ENCODE data around the gene STK35.

STK35 gene

DNA sequence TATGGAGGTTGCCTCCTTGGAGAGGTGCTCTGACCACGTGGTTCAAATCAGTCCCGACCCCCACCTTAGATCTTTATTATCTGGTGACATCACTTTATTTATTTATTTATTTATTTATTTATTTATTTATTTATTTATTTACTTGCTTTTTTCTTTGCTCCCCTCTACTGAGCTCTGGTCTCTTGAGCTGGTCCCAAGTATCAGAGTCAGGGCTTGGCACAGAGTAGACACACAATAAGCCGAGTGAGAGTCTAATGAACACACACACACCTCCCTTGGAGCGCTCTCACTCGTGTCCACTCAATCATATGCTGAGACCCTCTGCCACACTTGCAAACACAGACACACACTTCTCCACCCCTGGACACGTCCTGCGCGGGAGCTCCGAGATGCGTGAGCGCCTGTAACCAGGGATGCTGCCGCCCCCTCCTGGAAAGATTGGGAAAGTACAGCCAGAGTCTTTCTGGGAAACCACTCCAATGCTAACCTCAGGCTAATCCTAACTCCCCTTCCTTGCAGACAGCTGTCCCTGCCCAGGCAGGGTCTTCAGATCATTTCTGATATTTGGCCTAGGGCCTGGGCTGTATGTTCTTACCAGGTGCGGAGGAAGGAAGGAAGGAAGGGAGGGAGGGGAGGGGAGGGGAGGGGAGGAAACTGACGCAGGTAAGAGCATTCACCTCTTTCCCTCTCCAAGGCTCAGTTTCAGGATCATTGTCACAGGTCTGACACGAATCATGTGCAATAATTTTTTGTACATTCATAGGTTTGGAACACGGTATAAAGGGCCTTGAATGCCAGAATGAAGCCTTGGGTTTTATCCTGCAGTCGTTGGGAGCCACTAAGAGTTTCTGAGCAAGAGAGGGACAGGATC is 70.9 kb downstream of the STK35 start:
- TF ChIP-seq, protein P1, sequence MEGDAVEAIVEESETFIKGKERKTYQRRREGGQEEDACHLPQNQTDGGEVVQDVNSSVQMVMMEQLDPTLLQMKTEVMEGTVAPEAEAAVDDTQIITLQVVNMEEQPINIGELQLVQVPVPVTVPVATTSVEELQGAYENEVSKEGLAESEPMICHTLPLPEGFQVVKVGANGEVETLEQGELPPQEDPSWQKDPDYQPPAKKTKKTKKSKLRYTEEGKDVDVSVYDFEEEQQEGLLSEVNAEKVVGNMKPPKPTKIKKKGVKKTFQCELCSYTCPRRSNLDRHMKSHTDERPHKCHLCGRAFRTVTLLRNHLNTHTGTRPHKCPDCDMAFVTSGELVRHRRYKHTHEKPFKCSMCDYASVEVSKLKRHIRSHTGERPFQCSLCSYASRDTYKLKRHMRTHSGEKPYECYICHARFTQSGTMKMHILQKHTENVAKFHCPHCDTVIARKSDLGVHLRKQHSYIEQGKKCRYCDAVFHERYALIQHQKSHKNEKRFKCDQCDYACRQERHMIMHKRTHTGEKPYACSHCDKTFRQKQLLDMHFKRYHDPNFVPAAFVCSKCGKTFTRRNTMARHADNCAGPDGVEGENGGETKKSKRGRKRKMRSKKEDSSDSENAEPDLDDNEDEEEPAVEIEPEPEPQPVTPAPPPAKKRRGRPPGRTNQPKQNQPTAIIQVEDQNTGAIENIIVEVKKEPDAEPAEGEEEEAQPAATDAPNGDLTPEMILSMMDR (IDR thresholded peaks at IDR 0.05; ENCODE audit: insufficient read depth, missing control alignments), result peak; percentile 96
- FAIRE-seq, result no peak
- DNase-seq (ENCODE audit: insufficient read length, low spot score), result peak; percentile 27

DNA sequence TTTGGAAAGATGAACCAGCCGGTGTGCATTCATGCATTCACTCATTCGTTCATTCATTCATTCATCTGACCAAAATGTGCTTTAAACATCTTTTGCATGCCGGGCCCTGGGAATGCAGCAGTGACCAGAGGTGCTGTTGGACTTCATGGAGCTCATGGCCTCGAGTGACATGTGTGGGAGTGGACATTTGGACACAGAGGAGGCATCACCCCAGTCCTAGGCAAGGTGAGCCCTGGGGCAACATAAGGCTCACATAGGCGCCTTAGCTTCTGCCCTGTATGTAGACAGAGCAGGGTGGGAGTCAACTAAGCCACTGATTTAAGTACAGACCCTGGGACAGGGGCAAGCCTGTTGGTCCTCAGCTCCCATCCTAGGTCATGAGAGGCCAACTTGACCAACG is 71.6 kb downstream of the STK35 start:
- TF ChIP-seq, protein P1 (IDR thresholded peaks at IDR 0.05; ENCODE audit: insufficient read depth, missing control alignments), result no peak
- no peak for DNase-seq (ENCODE audit: insufficient read length, low spot score)
- no peak for FAIRE-seq

DNA sequence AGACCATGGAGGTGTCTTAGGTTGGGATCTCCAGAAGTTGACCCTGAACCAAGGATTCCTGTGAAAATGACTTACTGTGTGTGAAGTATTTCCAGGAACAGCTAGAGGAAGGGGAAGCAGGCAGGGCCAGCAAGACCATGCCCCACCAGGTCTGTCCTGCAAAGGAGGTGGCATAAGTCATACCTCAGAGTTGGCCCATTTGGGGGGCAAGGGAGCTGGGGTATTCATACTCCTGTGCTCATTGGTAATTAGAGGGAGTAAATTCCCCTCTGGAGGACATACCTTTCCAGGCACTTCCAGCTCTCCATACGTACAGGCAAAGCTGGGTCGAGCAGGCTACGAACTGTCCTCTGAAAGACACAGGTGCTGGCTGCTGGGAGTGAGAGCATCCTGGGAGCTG is 72.4 kb downstream of the STK35 start:
- no peak for FAIRE-seq
- TF ChIP-seq, protein P1 (IDR thresholded peaks at IDR 0.05; ENCODE audit: insufficient read depth, missing control alignments), result no peak
- no peak for DNase-seq (ENCODE audit: insufficient read length, low spot score)

GRCh38 chr20:2176946-2177345 is 75.3 kb downstream of the STK35 start:
- DNase-seq (ENCODE audit: insufficient read length, low spot score), result no peak
- FAIRE-seq, result no peak
- TF ChIP-seq, protein P1 (IDR thresholded peaks at IDR 0.05; ENCODE audit: insufficient read depth, missing control alignments), result no peak

DNA sequence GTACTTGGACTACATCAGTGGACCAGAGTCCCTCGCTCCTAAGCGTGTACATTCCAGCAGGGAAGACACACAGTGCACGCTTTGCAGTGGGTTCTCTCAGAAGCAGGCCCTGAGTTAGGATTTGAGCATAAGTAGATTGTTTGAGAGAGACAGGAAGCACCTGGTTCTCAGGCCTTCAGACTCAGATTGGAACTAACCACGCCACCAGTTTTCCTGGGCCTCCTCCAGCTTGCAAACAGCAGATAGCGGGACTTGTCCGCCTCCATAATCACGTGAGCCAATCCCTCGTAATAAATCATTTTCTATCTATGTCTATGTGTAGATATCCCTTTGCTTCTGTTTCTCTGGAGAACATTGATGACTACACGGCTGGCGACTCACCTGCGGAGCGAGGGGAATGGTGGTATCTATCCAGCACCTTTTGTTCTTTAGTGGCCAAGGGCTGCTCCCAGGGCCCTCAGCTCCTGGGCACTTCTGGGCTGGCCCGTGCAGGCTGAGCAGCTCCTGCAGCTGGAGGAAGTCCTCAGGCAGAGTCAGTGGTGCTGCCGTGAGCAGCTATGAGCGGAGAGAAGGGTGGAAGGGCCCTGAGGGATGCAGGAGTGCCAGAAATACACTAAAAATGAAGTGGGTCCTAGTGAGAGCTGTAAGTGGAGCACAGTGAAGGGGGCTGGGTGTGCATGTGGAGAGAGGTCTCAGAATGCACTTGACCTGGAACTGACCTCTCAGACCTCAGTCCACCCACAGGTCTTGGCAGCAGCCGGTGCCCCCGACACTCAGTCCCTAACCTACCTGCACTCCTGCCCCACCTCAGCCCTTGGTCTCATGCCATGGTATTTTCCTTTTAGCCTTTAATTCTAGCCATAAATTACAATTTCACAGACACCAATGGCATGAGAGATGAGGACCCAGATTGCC is 76.9 kb downstream of the STK35 start:
- TF ChIP-seq, protein P1 (IDR thresholded peaks at IDR 0.05; ENCODE audit: insufficient read depth, missing control alignments), result no peak
- DNase-seq (ENCODE audit: insufficient read length, low spot score) (no peak), FAIRE-seq (no peak)

DNA sequence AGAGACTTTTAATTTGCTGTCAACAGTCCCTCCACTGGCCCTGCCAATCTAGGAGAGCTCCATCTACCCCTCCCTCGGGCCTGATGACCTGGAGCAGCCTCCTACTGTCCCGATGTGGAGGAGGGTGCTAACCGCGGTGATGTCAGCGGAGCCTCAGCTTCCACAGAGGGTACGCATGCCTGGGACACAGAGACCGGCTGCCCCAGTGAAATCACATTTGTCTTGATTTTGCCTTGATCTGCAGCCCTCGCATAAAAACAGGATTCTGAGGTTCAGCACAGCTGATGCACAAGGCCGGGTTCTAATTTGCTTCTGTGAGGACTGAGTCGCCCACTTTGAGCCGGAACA is 77.6 kb downstream of the STK35 start:
- FAIRE-seq (no peak), DNase-seq (ENCODE audit: insufficient read length, low spot score) (no peak)
- TF ChIP-seq, protein P1 (IDR thresholded peaks at IDR 0.05; ENCODE audit: insufficient read depth, missing control alignments), result no peak

Data from D721Med (cell line).